A549 (cell line): Measurements from ENCODE around the gene GIT2. TPM values are rescaled to one million over a fixed set of nuclear protein-coding genes. Genes with fewer than 3 reads are reported as not detected.

Source experiments
- ATAC-seq, 2 experiments: fragments of 200-7000 bp in 1 of 2; fragments of >200 bp in 1 of 2; cut with Nextera tagmentation in 1 of 2; cut with Tn5 transposase in 1 of 2; 3 replicates each; pipeline versions ENCODE4 v1.8.0 to v1.9.1; 2018 to 2020; ENCODE audit warnings: mild to moderate bottlenecking in 1 of 2, moderate library complexity in 1 of 2
- CTCF ChIA-PET: fragments of 300-600 bp; sonication (Branson Sonifier 250); formaldehyde crosslinking; extraction: SDS; loops from one replicate; lab custom pipeline; 2021; ENCODE audit warnings: antibody characterized with exemption, inconsistent platforms; lab: Yijun Ruan, JAX
- POLR2A ChIA-PET: fragments of 350-600 bp; formaldehyde crosslinking; extraction: SDS; loops from one replicate; lab custom pipeline; 2021; ENCODE audit warnings: antibody characterized with exemption, inconsistent platforms; lab: Yijun Ruan, JAX
- DNase-seq, 2 experiments: peaks; one replicate each; pipeline versions ENCODE4 v3.0.0 to v3.0.0-alpha.2; 2011 to 2016; ENCODE audit warnings: low read depth in 1 of 2, low spot score in 1 of 2
- FAIRE-seq: peaks from 2 replicates; lab custom pipeline; 2011; peaks lifted over from hg19 to GRCh38; lab: Jason Lieb, UNC
- H3K27ac ChIP-seq, 2 experiments: fragments of >200 bp; sonication (Bioruptor Twin); formaldehyde crosslinking; 3 replicates each; pipeline ENCODE4 v1.5.1; 2016 to 2017
- H3K4me1 ChIP-seq: fragments of >200 bp; sonication (Bioruptor Twin); formaldehyde crosslinking; 3 replicates; pipeline ENCODE4 v1.6.1; 2016
- H3K4me2 ChIP-seq: fragments of >200 bp; sonication (Bioruptor Twin); formaldehyde crosslinking; 3 replicates; pipeline ENCODE4 v1.6.1; 2016
- H3K4me3 ChIP-seq: fragments of >200 bp; sonication (Bioruptor Twin); formaldehyde crosslinking; 3 replicates; pipeline ENCODE4 v1.5.1; 2016
- H3K9me3 ChIP-seq: fragments of >200 bp; sonication (Bioruptor Twin); formaldehyde crosslinking; 3 replicates; pipeline ENCODE4 v1.6.1; 2016
- ATOH8 ChIP-seq: fragments of 250-450 bp; sonication (Bioruptor Pico); IDR thresholded peaks from 2 replicates; pipeline ENCODE4 v1.5.0; 2020; ENCODE audit warnings: low read depth, mild to moderate bottlenecking, moderate library complexity
- BCL3 ChIP-seq: fragments of >200 bp; sonication (Bioruptor Twin); formaldehyde crosslinking; IDR thresholded peaks from 3 replicates; pipeline ENCODE4 v1.6.1; 2016
- BHLHE40 ChIP-seq: IDR thresholded peaks from 2 replicates; pipeline ENCODE4 v1.6.1; 2012; ENCODE audit warnings: low read depth, low read length, inconsistent platforms
- CBX2 ChIP-seq: fragments of 200-600 bp; sonication (generic); IDR thresholded peaks from 2 replicates; pipeline ENCODE4 v1.6.1; 2016; ENCODE audit warnings: low read depth, mild to moderate bottlenecking, borderline replicate concordance
- CBX8 ChIP-seq: fragments of 200-600 bp; sonication (generic); IDR thresholded peaks from 2 replicates; pipeline ENCODE4 v1.6.1; 2016
- CEBPB ChIP-seq, 2 experiments: fragments of >200 bp in 1 of 2; sonication (Bioruptor Twin) in 1 of 2; formaldehyde crosslinking in 1 of 2; IDR thresholded peaks; 2 replicates each; pipeline ENCODE4 v1.6.1; 2012 to 2016
- CTCF ChIP-seq: fragments of >200 bp; sonication (Bioruptor Twin); formaldehyde crosslinking; IDR thresholded peaks from 3 replicates; pipeline ENCODE4 v1.5.1; 2016
- EHF ChIP-seq: fragments of 250-450 bp; sonication (Bioruptor Pico); IDR thresholded peaks from 2 replicates; pipeline ENCODE4 v1.5.0; 2020; ENCODE audit warnings: mild to moderate bottlenecking
- EHMT2 ChIP-seq: fragments of 200-600 bp; sonication (generic); IDR thresholded peaks from 2 replicates; pipeline ENCODE4 v1.6.1; 2016; ENCODE audit warnings: antibody characterized with exemption, low read depth, mild to moderate bottlenecking, moderate library complexity
- ELK1 ChIP-seq: fragments of 150-350 bp; IDR thresholded peaks from 2 replicates; pipeline ENCODE4 v1.6.1; 2014; ENCODE audit warnings: low read depth, mild to moderate bottlenecking, low read length
- EP300 ChIP-seq, 2 experiments: fragments of >200 bp; sonication (Bioruptor Twin); formaldehyde crosslinking; IDR thresholded peaks; 2 replicates in 1 of 2; 3 replicates in 1 of 2; pipeline ENCODE4 v1.6.1; 2016 to 2017
- ESRRA ChIP-seq: fragments of 150-350 bp; IDR thresholded peaks from 2 replicates; pipeline ENCODE4 v1.6.1; 2014; ENCODE audit warnings: mild to moderate bottlenecking, low read length, borderline replicate concordance
- FOSB ChIP-seq: fragments of 250-450 bp; sonication (Bioruptor Pico); IDR thresholded peaks from 2 replicates; pipeline ENCODE4 v1.5.0; 2020; ENCODE audit warnings: mild to moderate bottlenecking, moderate library complexity
- FOXS1 ChIP-seq: fragments of 250-450 bp; sonication (Bioruptor Pico); IDR thresholded peaks from 2 replicates; pipeline ENCODE4 v1.5.0; 2020; ENCODE audit warnings: mild to moderate bottlenecking, moderate library complexity
- HES2 ChIP-seq: fragments of >200 bp; sonication (Bioruptor Twin); formaldehyde crosslinking; IDR thresholded peaks from 2 replicates; pipeline ENCODE4 v1.6.1; 2016
- HEYL ChIP-seq: fragments of 250-450 bp; sonication (Bioruptor Pico); IDR thresholded peaks from 2 replicates; pipeline ENCODE4 v1.8.0; 2021; ENCODE audit warnings: mild to moderate bottlenecking, moderate library complexity
- HOXA7 ChIP-seq: fragments of 250-450 bp; sonication (Bioruptor Pico); IDR thresholded peaks from 2 replicates; pipeline ENCODE4 v1.5.0; 2020; ENCODE audit warnings: mild to moderate bottlenecking, moderate library complexity
- HOXB13 ChIP-seq: fragments of 250-450 bp; sonication (Bioruptor Pico); IDR thresholded peaks from 2 replicates; pipeline ENCODE4 v1.5.0; 2020; ENCODE audit warnings: low read depth, mild to moderate bottlenecking, moderate library complexity
- JUN ChIP-seq, 2 experiments: fragments of >200 bp; sonication (Bioruptor Twin); formaldehyde crosslinking; IDR thresholded peaks; 2 replicates in 1 of 2; 3 replicates in 1 of 2; pipeline ENCODE4 v1.6.1; 2016 to 2017
- KDM1A ChIP-seq: fragments of 200-600 bp; sonication (generic); IDR thresholded peaks from 2 replicates; pipeline ENCODE4 v1.6.1; 2016; ENCODE audit warnings: low read depth, mild to moderate bottlenecking
- MAFK ChIP-seq: fragments of 450-650 bp; IDR thresholded peaks from 2 replicates; pipeline ENCODE4 v1.6.1; 2014; ENCODE audit not compliant: partially characterized antibody
- MAX ChIP-seq: IDR thresholded peaks from 2 replicates; pipeline ENCODE4 v1.6.1; 2012
- MYC ChIP-seq: IDR thresholded peaks from 2 replicates; pipeline ENCODE4 v1.6.1; 2012; ENCODE audit warnings: mild to moderate bottlenecking, inconsistent platforms, low read length, improper control_type of control experiment, borderline replicate concordance
- NFE2L2 ChIP-seq: fragments of 150-350 bp; conservative IDR thresholded peaks from 2 replicates; pipeline ENCODE4 v1.6.1; 2014; ENCODE audit warnings: low read length
- NPAS2 ChIP-seq: fragments of 250-450 bp; sonication (Bioruptor Pico); IDR thresholded peaks from 2 replicates; pipeline ENCODE4 v1.8.0; 2022; ENCODE audit warnings: mild to moderate bottlenecking, moderate library complexity, borderline replicate concordance
- NR3C1 ChIP-seq: fragments of >200 bp; sonication (Bioruptor Twin); formaldehyde crosslinking; IDR thresholded peaks from 3 replicates; pipeline ENCODE4 v1.6.1; 2017
- PHF8 ChIP-seq: fragments of 200-600 bp; sonication (generic); IDR thresholded peaks from 2 replicates; pipeline ENCODE4 v1.6.1; 2016; ENCODE audit warnings: low read depth, mild to moderate bottlenecking, antibody characterized with exemption, moderate library complexity, borderline replicate concordance
- POLR2A ChIP-seq: IDR thresholded peaks from 2 replicates; pipeline ENCODE4 v1.6.1; 2012; ENCODE audit warnings: mild to moderate bottlenecking, low read length
- RAD21 ChIP-seq, 2 experiments: fragments of >200 bp in 1 of 2; sonication (Bioruptor Twin) in 1 of 2; formaldehyde crosslinking in 1 of 2; IDR thresholded peaks in 1 of 2; conservative IDR thresholded peaks in 1 of 2; 2 replicates in 1 of 2; 3 replicates in 1 of 2; pipeline ENCODE4 v1.6.1; 2012 to 2018; ENCODE audit warnings: inconsistent platforms in 1 of 2
- RARB ChIP-seq: fragments of 250-450 bp; sonication (Bioruptor Pico); IDR thresholded peaks from 2 replicates; pipeline ENCODE4 v1.8.0; 2021; ENCODE audit warnings: mild to moderate bottlenecking, moderate library complexity
- RFX5 ChIP-seq: fragments of 450-650 bp; IDR thresholded peaks from 2 replicates; pipeline ENCODE4 v1.7.1; 2014; ENCODE audit warnings: antibody characterized with exemption, mild to moderate bottlenecking, moderate library complexity
- RNF2 ChIP-seq: fragments of 200-600 bp; sonication (generic); IDR thresholded peaks from 2 replicates; pipeline ENCODE4 v1.6.1; 2016; ENCODE audit warnings: low read depth, mild to moderate bottlenecking, antibody characterized with exemption, moderate library complexity, borderline replicate concordance
- SMC3 ChIP-seq: fragments of >200 bp; sonication (Bioruptor Twin); formaldehyde crosslinking; IDR thresholded peaks from 3 replicates; pipeline ENCODE4 v1.6.1; 2018; ENCODE audit warnings: inconsistent platforms
- SREBF2 ChIP-seq: fragments of 450-650 bp; IDR thresholded peaks from 2 replicates; pipeline ENCODE4 v1.6.1; 2014; ENCODE audit warnings: mild to moderate bottlenecking, moderate library complexity
- TP53 ChIP-seq: fragments of 250-450 bp; sonication (Bioruptor Pico); IDR thresholded peaks from 2 replicates; pipeline ENCODE4 v1.5.0; 2021; ENCODE audit warnings: mild to moderate bottlenecking, moderate library complexity
- ZFP36 ChIP-seq: fragments of 450-650 bp; IDR thresholded peaks from 2 replicates; pipeline ENCODE4 v1.6.1; 2014; ENCODE audit warnings: borderline replicate concordance; ENCODE audit not compliant: partially characterized antibody
- ZSCAN20 ChIP-seq: fragments of 250-450 bp; sonication (Bioruptor Pico); IDR thresholded peaks from 2 replicates; pipeline ENCODE4 v1.8.0; 2022; ENCODE audit warnings: mild to moderate bottlenecking, moderate library complexity
- WGBS: methylation state at CpG from one replicate; pipeline ENCODE4 v1.1.6; 2017; ENCODE audit errors: missing lambda C conversion rate; 5-methylcytosine and 5-hydroxymethylcytosine counted together
- polyA minus RNA-seq: library from RNA; depleted of rRNA, polyadenylated mRNA; stranded (reverse); fragments of >200 nt; gene quantifications from 2 replicates; pipeline ENCODE4 v1.2.3, GENCODE V29; 2011; rRNA and poly(A)+ RNA removed
- polyA plus RNA-seq, 4 experiments: library from polyadenylated mRNA; depleted of rRNA in 3 of 4; stranded (reverse); fragments of >200 nt; fragmentation: RNase III in 1 of 4; extraction: RNeasy Plus Mini Kit Qiagen cat#74134 plus additional on column Dnase treatment in 1 of 4; gene quantifications; 2 replicates in 3 of 4; 3 replicates in 1 of 4; pipeline ENCODE4 v1.2.3, GENCODE V29; 2011 to 2017

GIT2 gene
- polyA plus RNA-seq (2011; rRNA removed) (38.0 and 44.3 TPM in 2 replicates), polyA plus RNA-seq (2017; fragmentation: RNase III; extraction: RNeasy Plus Mini Kit Qiagen cat#74134 plus additional on column Dnase treatment) (17.9 to 19.1 TPM (median 18.5 TPM) in 3 replicates), polyA minus RNA-seq (40.5 and 41.4 TPM in 2 replicates)
- polyA plus RNA-seq (2012; cell fraction: cytosol; rRNA removed), result 18.8 and 21.3 TPM in 2 replicates
- 29.8 and 37.0 TPM in 2 replicates for polyA plus RNA-seq (2012; cell fraction: nucleus; rRNA removed)

GRCh38 chr12:109995686-109996482 lies at the start of gene GIT2:
TSS of gene GIT2 (minus strand) at chr12:109996368. CDS start at chr12:109996224, 144 bp downstream.
- peak within 1 kb of the TSS; percentile 90 to 96 for H3K27ac ChIP-seq
- peak; percentile 79 to 89 for ATAC-seq
- H3K4me3 ChIP-seq, result peak within 1 kb of the TSS; percentile 85
- ChIA-PET CTCF (no interaction called here), POLR2A (no interaction called here)
- no peak for FAIRE-seq
- whole genome bisulfite sequencing, result 4% methylated on average over 36 of the region's 65 CpGs
- no peaks in the 10 kb centered on the region for H3K9me3 ChIP-seq
- DNase-seq, result peak; percentile 95
- H3K4me1 ChIP-seq, result peaks cover 26% of the 10 kb centered on the region
- H3K4me2 ChIP-seq, result peak within 1 kb of the TSS; percentile 95
- TF ChIP-seq EHF (CRISPR knock-in tag), result no peak
- TF ChIP-seq RNF2, result no peak
- TF ChIP-seq MAX, result peak; percentile 72
- TF ChIP-seq ELK1, result no peak
- no peak for TF ChIP-seq TP53
- TF ChIP-seq HES2, result no peak
- TF ChIP-seq RFX5, result no peak
- TF ChIP-seq NR3C1, result no peak
- no peak for TF ChIP-seq CBX8
- peak; percentile 65; the same call in 1 of the 2 replicates for TF ChIP-seq PHF8
- TF ChIP-seq POLR2A, result peak; percentile 90
- no peak for TF ChIP-seq FOXS1 (CRISPR knock-in tag)
- peak in 1 of 2 experiments; percentile 78; a peak in 3 of 5 replicates for TF ChIP-seq JUN (IDR thresholded peaks at IDR 0.05)
- TF ChIP-seq FOSB (CRISPR knock-in tag), result no peak
- no peak for TF ChIP-seq CBX2
- no peak for TF ChIP-seq SREBF2
- no peak for TF ChIP-seq SMC3
- TF ChIP-seq BHLHE40, result 0 out of 2 replicates have a peak, but pooled peaks have one; percentile 3
- no peak for TF ChIP-seq HOXA7 (CRISPR knock-in tag)
- TF ChIP-seq HEYL (CRISPR knock-in tag), result no peak
- TF ChIP-seq KDM1A, result no peak
- TF ChIP-seq EP300 (IDR thresholded peaks at IDR 0.05), result no peak
- no peak for TF ChIP-seq MAFK
- no peak for TF ChIP-seq ZFP36
- no peak for TF ChIP-seq CTCF
- no peak for TF ChIP-seq NPAS2
- no peak for TF ChIP-seq HOXB13 (CRISPR knock-in tag)
- 0 out of 2 replicates have a peak, but pooled peaks have one; percentile 40 for TF ChIP-seq MYC
- no peak for TF ChIP-seq ATOH8 (CRISPR knock-in tag)
- TF ChIP-seq EHMT2, result no peak
- no peak for TF ChIP-seq NFE2L2
- TF ChIP-seq RAD21 (conservative IDR thresholded peaks at IDR 0.05 in 1 of 2, IDR thresholded peaks at IDR 0.05 in 1 of 2), result no peak
- no peak for TF ChIP-seq CEBPB (IDR thresholded peaks at IDR 0.05)
- peak; percentile 30; the same call in 1 of the 3 replicates for TF ChIP-seq BCL3
- no peak for TF ChIP-seq ESRRA
- 0 out of 2 replicates have a peak, but pooled peaks have one; percentile 28 for TF ChIP-seq ZSCAN20
- TF ChIP-seq RARB (CRISPR knock-in tag), result no peak
